Testis (tissue), 3 donors: Measurements from ENCODE around the gene GOT1. TPM values are rescaled to one million over a fixed set of nuclear protein-coding genes. Genes with fewer than 3 reads are reported as not detected.

Experiments used
- DNase-seq: peaks from one replicate; pipeline ENCODE4 v3.0.0-alpha.2; 2019
- H3K27ac ChIP-seq, 2 donors: fragments of 200-600 bp; sonication (generic); one replicate each; pipeline ENCODE4 v1.5.1; 2019
- H3K27me3 ChIP-seq: fragments of 200-600 bp; sonication (generic); one replicate; pipeline ENCODE4 v1.5.1; 2019
- H3K36me3 ChIP-seq: fragments of 200-600 bp; sonication (generic); one replicate; pipeline ENCODE4 v1.5.1; 2017; ENCODE audit warnings: low read depth; ENCODE audit errors: missing control alignments
- H3K4me1 ChIP-seq: fragments of 200-600 bp; sonication (generic); one replicate; pipeline ENCODE4 v1.5.1; 2019
- H3K4me3 ChIP-seq, 2 donors: fragments of 200-600 bp; sonication (generic); one replicate each; pipeline ENCODE4 v1.5.1; 2017 to 2019
- H3K9me3 ChIP-seq: fragments of 200-600 bp; sonication (generic); one replicate; pipeline ENCODE4 v1.5.1; 2017
- POLR2A ChIP-seq: fragments of 450-650 bp; IDR thresholded peaks from one replicate; pipeline ENCODE4 v1.6.1; 2017; ENCODE audit warnings: antibody characterized with exemption, mild to moderate bottlenecking, moderate library complexity
- WGBS, 2 donors: methylation state at CpG; one replicate each; pipeline ENCODE4 v1.1.5; 2018; 5-methylcytosine and 5-hydroxymethylcytosine counted together
- intact Hi-C: fragments of 100-400 bp; cut with DNase I; formaldehyde crosslinking; loops from one replicate; pipeline ENCODE4 v1.15.1; 2023; ENCODE audit warnings: low total_unique reads
- polyA plus RNA-seq: library from polyadenylated mRNA; stranded (reverse); fragments of 350-450 nt; fragmentation: Illumina TruSeq; extraction: RNeasy Lipid Tissue Mini Kit (QIAGEN cat#74804); gene quantifications from one replicate; pipeline ENCODE4 v1.2.3, GENCODE V29; 2014; ENCODE audit warnings: low read depth, low replicate concordance; ENCODE audit not compliant: insufficient read depth
- total RNA-seq, 2 donors: library from RNA; depleted of rRNA; stranded (reverse); fragments of >200 nt; gene quantifications; one replicate each; pipeline ENCODE4 v1.2.3, GENCODE V29; 2016
- TF ChIP-seq, protein P1 (sequence below), 3 experiments: fragments of 450-650 bp in 2 of 3; fragments of 200-600 bp in 1 of 3; sonication (generic) in 1 of 3; IDR thresholded peaks; one replicate each; pipeline ENCODE4 v1.5.1; 2016 to 2019; ENCODE audit warnings: antibody characterized with exemption in 3 of 3, mild to moderate bottlenecking in 2 of 3, moderate library complexity in 1 of 3

Gene GOT1
- total and polyA plus RNA-seq, 3 donors from 2014 or later, result 34.3 to 121 (median 38.3) TPM

DNA sequence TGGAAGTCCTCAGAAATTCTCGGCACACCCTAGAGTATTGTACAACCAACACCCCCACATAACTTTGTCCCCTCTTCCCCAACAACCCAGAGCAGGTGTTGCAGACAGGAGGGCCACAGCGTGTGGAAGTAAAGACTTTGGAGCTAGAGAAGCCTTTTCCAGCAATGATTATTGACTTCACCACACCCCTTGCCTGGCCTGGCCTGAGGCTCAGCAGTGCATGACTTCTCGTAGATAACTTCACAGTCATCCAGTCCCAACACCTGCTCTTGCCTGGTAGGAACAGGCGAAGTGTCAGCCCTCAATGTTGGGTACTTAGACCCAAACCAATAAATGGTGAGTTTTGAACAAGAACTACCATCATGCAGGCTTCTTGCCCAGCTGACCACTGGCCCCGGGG, 36.7 kb downstream of the GOT1 start:
- no peak overlapping the region for H3K4me3 ChIP-seq
- H3K27ac ChIP-seq, result no peak overlapping the region
- 80 to 91% methylated on average over 5 of the region's 5 CpGs for WGBS, 2 donors
- no peaks in the 10 kb centered on the region for H3K27me3 ChIP-seq
- no peak for TF ChIP-seq POLR2A
- TF ChIP-seq, protein P1, sequence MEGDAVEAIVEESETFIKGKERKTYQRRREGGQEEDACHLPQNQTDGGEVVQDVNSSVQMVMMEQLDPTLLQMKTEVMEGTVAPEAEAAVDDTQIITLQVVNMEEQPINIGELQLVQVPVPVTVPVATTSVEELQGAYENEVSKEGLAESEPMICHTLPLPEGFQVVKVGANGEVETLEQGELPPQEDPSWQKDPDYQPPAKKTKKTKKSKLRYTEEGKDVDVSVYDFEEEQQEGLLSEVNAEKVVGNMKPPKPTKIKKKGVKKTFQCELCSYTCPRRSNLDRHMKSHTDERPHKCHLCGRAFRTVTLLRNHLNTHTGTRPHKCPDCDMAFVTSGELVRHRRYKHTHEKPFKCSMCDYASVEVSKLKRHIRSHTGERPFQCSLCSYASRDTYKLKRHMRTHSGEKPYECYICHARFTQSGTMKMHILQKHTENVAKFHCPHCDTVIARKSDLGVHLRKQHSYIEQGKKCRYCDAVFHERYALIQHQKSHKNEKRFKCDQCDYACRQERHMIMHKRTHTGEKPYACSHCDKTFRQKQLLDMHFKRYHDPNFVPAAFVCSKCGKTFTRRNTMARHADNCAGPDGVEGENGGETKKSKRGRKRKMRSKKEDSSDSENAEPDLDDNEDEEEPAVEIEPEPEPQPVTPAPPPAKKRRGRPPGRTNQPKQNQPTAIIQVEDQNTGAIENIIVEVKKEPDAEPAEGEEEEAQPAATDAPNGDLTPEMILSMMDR (IDR thresholded peaks at IDR 0.05), result no peak
- no peak for DNase-seq
- peaks cover 4% of the 10 kb centered on the region for H3K4me1 ChIP-seq
- H3K9me3 ChIP-seq, result no peaks in the 10 kb centered on the region
- no peaks in the 10 kb centered on the region for H3K36me3 ChIP-seq
- intact Hi-C loops, result no loop called here

DNA sequence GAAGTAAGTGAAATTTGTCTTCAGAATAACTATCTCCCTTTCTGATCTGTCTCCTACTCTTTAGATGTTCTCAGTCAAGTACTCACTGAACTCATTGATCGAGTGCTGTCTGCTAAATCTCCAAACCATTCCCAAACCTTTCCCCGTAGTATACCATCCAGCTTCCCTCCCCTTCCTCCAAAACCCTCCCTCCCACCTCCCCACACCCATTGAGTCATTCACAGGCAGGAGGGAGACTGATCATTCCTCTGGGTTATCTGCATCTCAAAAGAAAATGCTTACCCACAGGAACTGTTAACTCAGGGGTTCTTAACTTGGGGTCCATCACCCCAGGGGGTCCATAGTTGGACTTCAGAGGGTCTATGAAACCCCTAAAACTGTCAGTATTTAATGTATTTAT, 37.4 kb downstream of the GOT1 start:
- no peak for DNase-seq
- H3K27ac ChIP-seq, result no peak overlapping the region
- 37 to 50% methylated on average over 2 of the region's 2 CpGs for WGBS, 2 donors
- H3K4me3 ChIP-seq, result no peak overlapping the region
- intact Hi-C loops, result no loop called here
- TF ChIP-seq, protein P1 (IDR thresholded peaks at IDR 0.05), result no peak
- no peak for TF ChIP-seq POLR2A
- H3K27me3 ChIP-seq, result no peaks in the 10 kb centered on the region
- H3K4me1 ChIP-seq, result peaks cover 4% of the 10 kb centered on the region
- no peaks in the 10 kb centered on the region for H3K36me3 ChIP-seq
- H3K9me3 ChIP-seq, result no peaks in the 10 kb centered on the region

DNA sequence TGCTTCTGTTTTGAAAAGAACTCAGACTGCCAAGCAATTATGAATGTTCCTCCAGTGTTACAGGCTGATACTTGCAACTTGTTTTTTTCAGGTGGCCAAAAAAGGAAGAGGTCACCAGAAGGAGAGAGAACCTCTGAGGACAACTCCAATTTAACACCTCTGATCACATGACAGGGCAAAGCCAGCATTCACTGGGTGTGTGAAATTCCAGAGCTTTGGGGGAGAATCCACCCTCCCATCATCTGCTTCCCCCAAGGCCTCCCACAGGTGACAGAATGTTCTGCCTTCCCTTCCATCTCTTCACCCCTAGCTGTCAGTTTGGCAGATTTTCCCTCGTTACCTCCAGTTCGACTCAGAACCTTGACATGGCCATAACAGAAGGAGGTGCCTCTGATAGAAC, 39.1 kb downstream of the GOT1 start:
- TF ChIP-seq POLR2A, result no peak
- TF ChIP-seq, protein P1 (IDR thresholded peaks at IDR 0.05), result no peak
- Histone ChIP-seq H3K4me3 (no peak overlapping the region), H3K9me3 (no peaks in the 10 kb centered on the region), H3K36me3 (no peaks in the 10 kb centered on the region), H3K27ac (no peak overlapping the region), H3K4me1 (peaks cover 4% of the 10 kb centered on the region), H3K27me3 (no peaks in the 10 kb centered on the region)
- intact Hi-C loops, result no loop called here
- DNase-seq, result no peak
- WGBS, 2 donors, result 65 to 70% methylated on average over 2 of the region's 2 CpGs

DNA sequence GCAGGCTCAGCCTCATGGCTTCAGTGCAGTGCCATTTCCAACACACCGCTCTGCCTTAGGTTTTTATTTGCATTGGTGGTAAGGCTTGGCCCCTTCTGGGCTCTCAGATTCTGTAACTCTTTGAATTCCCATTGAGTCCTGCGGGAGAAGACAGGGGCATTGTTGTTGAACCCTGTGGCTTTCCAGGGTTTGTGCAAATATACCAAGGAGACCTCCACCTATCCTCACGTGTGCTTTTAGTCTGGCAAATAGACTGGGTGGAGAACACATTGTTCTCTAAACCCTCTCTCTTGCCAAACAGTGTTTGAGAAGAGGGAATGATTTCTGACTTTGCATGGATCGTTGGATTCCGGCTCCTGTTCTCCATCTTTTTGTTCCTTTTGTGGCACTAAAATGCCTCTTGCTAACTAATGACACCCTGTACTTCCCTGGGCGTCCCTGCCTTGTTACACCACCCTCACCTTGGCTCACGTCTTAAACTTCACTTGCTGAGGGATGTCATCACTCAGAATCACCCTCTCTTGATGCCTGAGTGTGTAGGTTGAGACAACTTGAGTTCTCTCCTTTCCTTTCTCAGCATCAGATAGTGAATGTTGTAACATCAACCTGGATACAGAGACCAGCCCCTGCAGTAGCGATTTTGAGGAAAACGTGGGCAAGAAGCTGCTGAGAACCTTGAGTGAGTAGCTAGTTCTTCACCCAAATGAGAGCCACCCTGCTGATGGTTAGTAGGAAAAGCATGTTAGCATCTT, 40.5 kb downstream of the GOT1 start:
- H3K4me1 ChIP-seq, result peaks cover 4% of the 10 kb centered on the region
- H3K27ac ChIP-seq, result no peak overlapping the region
- H3K9me3 ChIP-seq, result no peaks in the 10 kb centered on the region
- WGBS, 2 donors, result 69 to 81% methylated on average over 9 of the region's 9 CpGs
- DNase-seq, result no peak
- intact Hi-C loops, result no loop called here
- H3K4me3 ChIP-seq, result no peak overlapping the region
- no peaks in the 10 kb centered on the region for H3K27me3 ChIP-seq
- H3K36me3 ChIP-seq, result no peaks in the 10 kb centered on the region
- TF ChIP-seq, protein P1 (IDR thresholded peaks at IDR 0.05), result no peak
- no peak for TF ChIP-seq POLR2A

DNA sequence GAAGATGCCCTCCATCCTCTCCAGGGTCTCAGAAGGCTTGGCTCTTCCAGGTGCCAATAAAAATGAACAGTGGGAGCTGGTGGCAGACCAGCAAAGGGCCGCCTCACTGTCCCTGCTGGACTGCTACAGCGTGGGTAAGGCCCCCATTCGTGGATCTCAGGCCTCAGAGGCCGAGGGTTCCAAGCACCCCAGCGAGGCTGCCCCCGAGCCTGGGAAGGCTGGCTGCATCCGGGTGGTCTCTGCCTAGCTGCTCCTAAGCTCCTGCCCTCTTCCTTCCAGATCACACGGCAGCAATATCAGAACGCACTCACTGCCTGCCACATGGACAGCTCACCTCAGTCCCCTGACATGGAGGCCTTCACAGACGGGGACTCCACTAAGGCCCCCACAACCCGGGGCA, 42.9 kb downstream of the GOT1 start:
- no peaks in the 10 kb centered on the region for H3K36me3 ChIP-seq
- TF ChIP-seq, protein P1 (IDR thresholded peaks at IDR 0.05), result no peak
- TF ChIP-seq POLR2A, result no peak
- H3K4me1 ChIP-seq, result peaks cover under 1% of the 10 kb centered on the region
- WGBS, 2 donors, result 82 to 84% methylated on average over 7 to 11 of the region's 11 CpGs
- DNase-seq, result no peak
- H3K27me3 ChIP-seq, result no peaks in the 10 kb centered on the region
- H3K9me3 ChIP-seq, result no peaks in the 10 kb centered on the region
- no peak overlapping the region for H3K27ac ChIP-seq
- no peak overlapping the region for H3K4me3 ChIP-seq
- intact Hi-C loops, result no loop called here
